GM12874 (cell line): Measurements from ENCODE around the gene MBOAT7.

Source experiments
- TF ChIP-seq, protein P1 (sequence below): IDR thresholded peaks from 2 replicates; pipeline ENCODE4 v1.5.1; 2011; ENCODE audit warnings: low read depth, mild to moderate bottlenecking, control low read depth, low read length, moderate library complexity; ENCODE audit not compliant: insufficient read depth

Gene MBOAT7

DNA sequence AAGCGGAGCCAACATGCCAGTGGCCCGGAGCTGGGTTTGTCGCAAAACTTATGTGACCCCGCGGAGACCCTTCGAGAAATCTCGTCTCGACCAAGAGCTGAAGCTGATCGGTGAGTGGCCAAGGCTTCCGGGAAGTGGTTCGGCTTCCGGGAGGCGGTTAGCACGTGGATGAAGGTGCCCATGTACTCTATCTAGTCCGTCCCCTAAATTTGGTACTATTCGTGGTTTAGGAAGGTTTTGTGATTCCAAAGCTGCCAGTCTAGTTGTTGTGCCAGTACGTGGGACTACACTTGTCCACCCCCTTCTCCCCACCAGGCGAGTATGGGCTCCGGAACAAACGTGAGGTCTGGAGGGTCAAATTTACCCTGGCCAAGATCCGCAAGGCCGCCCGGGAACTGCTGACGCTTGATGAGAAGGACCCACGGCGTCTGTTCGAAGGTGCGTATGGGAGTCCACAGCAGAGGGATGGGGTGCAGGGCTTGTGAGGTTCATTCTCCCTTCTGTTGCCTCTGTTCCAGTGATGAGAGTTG lies 11.9 kb upstream of the MBOAT7 start:
- TF ChIP-seq, protein P1, sequence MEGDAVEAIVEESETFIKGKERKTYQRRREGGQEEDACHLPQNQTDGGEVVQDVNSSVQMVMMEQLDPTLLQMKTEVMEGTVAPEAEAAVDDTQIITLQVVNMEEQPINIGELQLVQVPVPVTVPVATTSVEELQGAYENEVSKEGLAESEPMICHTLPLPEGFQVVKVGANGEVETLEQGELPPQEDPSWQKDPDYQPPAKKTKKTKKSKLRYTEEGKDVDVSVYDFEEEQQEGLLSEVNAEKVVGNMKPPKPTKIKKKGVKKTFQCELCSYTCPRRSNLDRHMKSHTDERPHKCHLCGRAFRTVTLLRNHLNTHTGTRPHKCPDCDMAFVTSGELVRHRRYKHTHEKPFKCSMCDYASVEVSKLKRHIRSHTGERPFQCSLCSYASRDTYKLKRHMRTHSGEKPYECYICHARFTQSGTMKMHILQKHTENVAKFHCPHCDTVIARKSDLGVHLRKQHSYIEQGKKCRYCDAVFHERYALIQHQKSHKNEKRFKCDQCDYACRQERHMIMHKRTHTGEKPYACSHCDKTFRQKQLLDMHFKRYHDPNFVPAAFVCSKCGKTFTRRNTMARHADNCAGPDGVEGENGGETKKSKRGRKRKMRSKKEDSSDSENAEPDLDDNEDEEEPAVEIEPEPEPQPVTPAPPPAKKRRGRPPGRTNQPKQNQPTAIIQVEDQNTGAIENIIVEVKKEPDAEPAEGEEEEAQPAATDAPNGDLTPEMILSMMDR: no peak

- TF ChIP-seq, protein P1: no peak
Measured at GRCh38 chr19:54199401-54199800, 10.0 kb upstream of the MBOAT7 start.

- TF ChIP-seq, protein P1: no peak
Measured at GRCh38 chr19:54197121-54197520, 7.7 kb upstream of the MBOAT7 start.

- TF ChIP-seq, protein P1: no peak
Measured at GRCh38 chr19:54196536-54196935, 7.2 kb upstream of the MBOAT7 start.

DNA sequence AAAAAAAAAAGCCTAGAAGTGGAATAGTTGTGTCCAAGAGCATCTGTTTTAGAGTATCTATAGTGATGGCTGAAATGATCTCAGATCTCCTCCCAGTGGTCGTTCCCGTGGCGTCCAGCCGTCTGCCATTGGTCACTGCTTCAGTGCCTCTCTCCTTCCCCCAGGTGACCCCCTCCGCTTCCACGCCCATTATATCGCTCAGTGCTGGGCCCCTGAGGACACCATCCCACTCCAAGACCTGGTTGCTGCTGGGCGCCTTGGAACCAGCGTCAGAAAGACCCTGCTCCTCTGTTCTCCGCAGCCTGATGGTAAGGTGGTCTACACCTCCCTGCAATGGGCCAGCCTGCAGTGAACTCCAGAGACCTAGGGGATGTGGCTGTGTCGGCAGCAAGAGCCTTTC lies 3.6 kb upstream of the MBOAT7 start:
- TF ChIP-seq, protein P1: no peak

- TF ChIP-seq, protein P1: no peak
Measured at GRCh38 chr19:54191811-54192453, 2.6 kb upstream of the MBOAT7 start.

DNA sequence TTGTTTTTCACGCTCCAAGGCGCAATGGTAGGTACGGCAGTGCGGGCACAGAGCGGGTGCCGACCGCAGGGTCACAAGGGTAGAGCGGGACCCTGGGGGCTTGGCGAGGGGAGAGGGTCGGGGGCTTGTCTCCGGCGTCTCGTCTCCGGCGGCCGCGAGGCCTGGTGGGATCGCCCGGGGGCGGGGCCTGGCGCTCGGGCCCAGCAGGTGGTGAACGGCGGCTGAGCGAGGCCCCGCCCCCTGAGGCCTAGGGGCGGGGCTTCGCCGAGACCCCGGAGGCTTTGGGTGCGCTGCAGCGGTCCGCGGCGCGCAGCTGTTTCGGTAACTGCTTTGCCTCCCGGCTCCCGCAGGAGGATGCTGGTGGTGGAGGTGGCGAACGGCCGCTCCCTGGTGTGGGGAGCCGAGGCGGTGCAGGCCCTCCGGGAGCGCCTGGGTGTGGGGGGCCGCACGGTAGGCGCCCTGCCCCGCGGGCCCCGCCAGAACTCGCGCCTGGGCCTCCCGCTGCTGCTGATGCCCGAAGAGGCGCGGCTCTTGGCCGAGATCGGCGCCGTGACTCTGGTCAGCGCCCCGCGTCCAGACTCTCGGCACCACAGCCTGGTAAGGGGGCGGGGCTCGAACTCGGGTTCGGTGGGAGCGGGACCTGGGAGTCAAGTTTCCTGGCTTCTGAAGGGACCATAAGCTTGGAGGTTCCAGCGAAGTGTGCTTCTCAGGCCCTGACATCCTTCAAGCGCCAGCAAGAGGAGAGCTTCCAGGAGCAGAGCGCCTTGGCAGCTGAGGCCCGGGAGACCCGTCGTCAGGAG lies 1.8 kb upstream of the MBOAT7 start, which contains the start of gene TSEN34:
Gene TSEN34, plus strand, starts transcription at position 298 of the 800 bp plus-strand sequence. Its CDS starts 57 bp downstream, at position 355.
- TF ChIP-seq, protein P1: no peak
